Measurements from ENCODE around the gene SH3PXD2B.

DNA sequence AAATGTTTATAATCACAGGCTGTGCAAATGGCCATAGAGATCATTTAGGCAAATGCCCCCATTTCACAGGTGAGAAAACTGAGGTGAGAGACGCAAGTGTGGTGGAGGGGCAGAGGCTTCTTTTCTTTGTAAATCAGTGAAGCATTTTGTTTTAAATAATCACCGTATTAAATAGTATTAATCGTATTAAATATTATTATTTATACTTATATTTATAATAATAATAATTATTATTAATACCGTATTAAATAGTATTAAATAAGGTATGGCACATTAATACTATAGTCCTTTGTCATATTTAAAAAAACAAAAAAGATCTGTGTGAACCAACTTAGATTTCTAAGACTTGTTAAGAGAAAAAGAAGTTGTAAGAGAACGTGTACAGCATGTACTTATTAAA lies 32.6 kb upstream of the SH3PXD2B start:
- TF ChIP-seq GATA2 (IDR thresholded peaks at IDR 0.05; ENCODE audit: low read depth, low read length) (no peak), GATA3 (IDR thresholded peaks at IDR 0.05; ENCODE audit: low read depth, low read length) (no peak)

Measured in SH-SY5Y (cell line).